ENCODE data around the gene MYPN.

MYPN gene

GRCh38 chr10:68090586-68090985 lies 18.7 kb upstream of the MYPN start:
- no peak for DNase-seq (ENCODE audit: low spot score)

GRCh38 chr10:68092512-68092911 lies 16.8 kb upstream of the MYPN start:
- no peak for DNase-seq (ENCODE audit: low spot score)

GRCh38 chr10:68095153-68095552 lies 14.1 kb upstream of the MYPN start:
- no peak for DNase-seq (ENCODE audit: low spot score)

GRCh38 chr10:68096913-68097516 lies 12.3 kb upstream of the MYPN start:
- no peak for DNase-seq (ENCODE audit: low spot score)

- no peak for DNase-seq (ENCODE audit: low spot score)
Measured at GRCh38 chr10:68099736-68100135, 9.6 kb upstream of the MYPN start.

GRCh38 chr10:68101066-68101465 lies 8.2 kb upstream of the MYPN start:
- no peak for DNase-seq (ENCODE audit: low spot score)

- no peak for DNase-seq (ENCODE audit: low spot score)
Measured at GRCh38 chr10:68103261-68103878, 5.9 kb upstream of the MYPN start.

- no peak for DNase-seq (ENCODE audit: low spot score)
Measured at GRCh38 chr10:68103901-68104300, 5.4 kb upstream of the MYPN start.

GRCh38 chr10:68105820-68106219 lies 3.5 kb upstream of the MYPN start:
- DNase-seq (ENCODE audit: low spot score): no peak

- DNase-seq (ENCODE audit: low spot score): no peak
Measured at GRCh38 chr10:68106656-68107055, 2.6 kb upstream of the MYPN start.

GRCh38 chr10:68107651-68108050 lies 1.6 kb upstream of the MYPN start:
- DNase-seq (ENCODE audit: low spot score): no peak

GRCh38 chr10:68108051-68108450 lies 1.2 kb upstream of the MYPN start:
- DNase-seq (ENCODE audit: low spot score): no peak

GRCh38 chr10:68108653-68109052 lies 635 bp upstream of the MYPN start:
- DNase-seq (ENCODE audit: low spot score): no peak

- no peak for DNase-seq (ENCODE audit: low spot score)
Measured at GRCh38 chr10:68110027-68110426, 739 bp downstream of the MYPN start.

GRCh38 chr10:68111584-68111983 lies 2.3 kb downstream of the MYPN start:
- no peak for DNase-seq (ENCODE audit: low spot score)

GRCh38 chr10:68112837-68113236 lies 3.5 kb downstream of the MYPN start:
- no peak for DNase-seq (ENCODE audit: low spot score)

GRCh38 chr10:68118657-68119056 lies 9.4 kb downstream of the MYPN start:
- DNase-seq (ENCODE audit: low spot score): no peak

- DNase-seq (ENCODE audit: low spot score): no peak
Measured at GRCh38 chr10:68121020-68121743, 11.9 kb downstream of the MYPN start.

- no peak for DNase-seq (ENCODE audit: low spot score)
Measured at GRCh38 chr10:68121852-68122251, 12.6 kb downstream of the MYPN start.

- DNase-seq (ENCODE audit: low spot score): no peak
Measured at GRCh38 chr10:68124718-68125117, 15.4 kb downstream of the MYPN start.

GRCh38 chr10:68125772-68126171 lies 16.5 kb downstream of the MYPN start:
- no peak for DNase-seq (ENCODE audit: low spot score)

GRCh38 chr10:68128015-68128414 lies 18.7 kb downstream of the MYPN start:
- DNase-seq (ENCODE audit: low spot score): no peak

- no peak for DNase-seq (ENCODE audit: low spot score)
Measured at GRCh38 chr10:68132391-68132790, 23.1 kb downstream of the MYPN start.

- no peak for DNase-seq (ENCODE audit: low spot score)
Measured at GRCh38 chr10:68133523-68133922, 24.2 kb downstream of the MYPN start.

Measured in hematopoietic multipotent progenitor cell treated with erythropoietin and hydrocortisone succinate and interleukin-3 and kit ligand, for 15 days (in vitro differentiated cells).